HepG2 (cell line): ENCODE results near the gene USP11. TPM values are rescaled to one million over a fixed set of nuclear protein-coding genes. Genes with fewer than 3 reads are reported as not detected.

Source experiments
- BCL3 ChIP-seq: sonication (generic); formaldehyde crosslinking; IDR thresholded peaks from 2 replicates; pipeline ENCODE4 v1.5.1; 2020; ENCODE audit warnings: mild to moderate bottlenecking, missing genetic modification reagents, moderate library complexity
- ELF1 ChIP-seq: sonication (generic); formaldehyde crosslinking; IDR thresholded peaks from 2 replicates; pipeline ENCODE4 v1.4.0; 2020; ENCODE audit warnings: missing genetic modification reagents
- LCORL ChIP-seq, 2 experiments: fragments of 450-650 bp in 1 of 2; sonication (generic) in 1 of 2; formaldehyde crosslinking in 1 of 2; IDR thresholded peaks; 2 replicates each; pipeline versions ENCODE4 v1.5.0 to v1.6.1; 2017 to 2020; ENCODE audit warnings: antibody characterized with exemption in 1 of 2, missing genetic modification reagents in 1 of 2
- NFYB ChIP-seq: sonication (generic); formaldehyde crosslinking; IDR thresholded peaks from 2 replicates; pipeline ENCODE4 v1.4.0; 2020; ENCODE audit warnings: missing genetic modification reagents
- RBFOX2 ChIP-seq: fragments of 200-400 bp; formaldehyde crosslinking; IDR thresholded peaks from 2 replicates; pipeline ENCODE4 v1.6.1; 2017; ENCODE audit warnings: low read depth, mild to moderate bottlenecking, low read length
- RBM39 ChIP-seq: fragments of 200-400 bp; formaldehyde crosslinking; IDR thresholded peaks from one replicate; pipeline ENCODE4 v1.6.1; 2018; ENCODE audit warnings: antibody characterized with exemption, mild to moderate bottlenecking, low read depth, low read length; ENCODE audit not compliant: poor library complexity, severe bottlenecking
- TCF7L2 ChIP-seq: IDR thresholded peaks from 2 replicates; pipeline ENCODE4 v1.6.1; 2011; ENCODE audit warnings: mild to moderate bottlenecking, low read depth, low read length, moderate library complexity
- XBP1 ChIP-seq: sonication (generic); formaldehyde crosslinking; IDR thresholded peaks from 2 replicates; pipeline ENCODE4 v1.5.0; 2020; ENCODE audit warnings: missing genetic modification reagents
- ZNF232 ChIP-seq: sonication (generic); formaldehyde crosslinking; IDR thresholded peaks from 2 replicates; pipeline ENCODE4 v1.4.0; 2020; ENCODE audit warnings: missing genetic modification reagents, borderline replicate concordance
- ZNF274 ChIP-seq: sonication (generic); formaldehyde crosslinking; IDR thresholded peaks from 2 replicates; pipeline ENCODE4 v1.5.1; 2020; ENCODE audit warnings: mild to moderate bottlenecking, missing genetic modification reagents
- polyA plus RNA-seq, 8 experiments: library from polyadenylated mRNA; depleted of rRNA in 3 of 8; stranded (reverse) in 7 of 8; unstranded in 1 of 8; fragments of >200 nt; fragmentation: Illumina TruSeq in 4 of 8; extraction: Trizol in 4 of 8; gene quantifications; 2 replicates each; pipeline versions ENCODE4 v1.2.1 to v1.2.3, GENCODE V29; 2011 to 2016; ENCODE audit warnings: low read depth in 4 of 8, missing spikeins in 1 of 8, mixed read lengths in 1 of 8; ENCODE audit not compliant: insufficient read depth in 1 of 8
- total RNA-seq, 5 experiments: library from RNA; depleted of rRNA; stranded (reverse); fragments of >200 nt; fragmentation: Illumina TruSeq; extraction: Trizol; gene quantifications; 2 replicates each; pipeline ENCODE4 v1.2.3, GENCODE V29; 2016; ENCODE audit warnings: low read depth in 1 of 5
- TF ChIP-seq, protein P1 (sequence below): sonication (generic); formaldehyde crosslinking; IDR thresholded peaks from 2 replicates; pipeline ENCODE4 v1.4.0; 2020; ENCODE audit warnings: low read depth, missing genetic modification reagents
- TF ChIP-seq, protein P2 (sequence below): sonication (generic); formaldehyde crosslinking; IDR thresholded peaks from 2 replicates; pipeline ENCODE4 v1.8.0; 2023; ENCODE audit warnings: mild to moderate bottlenecking, missing genetic modification reagents

The USP11 gene
- total and polyA plus RNA-seq, 2 of the 13 experiments (the other 11 are each of a cell fraction or from before 2014, with no cell fraction given): 23.8 to 31.7 TPM

GRCh38 chrX:47228550-47229270 lies 4.1 kb upstream of the USP11 start (continued):
- TF ChIP-seq TCF7L2 (no peak), NFYB (CRISPR knock-in tag) (no peak), LCORL (IDR thresholded peaks at IDR 0.05) (no peak), LCORL (CRISPR knock-in tag; IDR thresholded peaks at IDR 0.05) (no peak), ELF1 (CRISPR knock-in tag) (no peak), ZNF232 (no peak), RBFOX2 (no peak), RBM39 (no peak), BCL3 (CRISPR knock-in tag) (no peak), ZNF274 (no peak), XBP1 (CRISPR knock-in tag) (no peak)
- TF ChIP-seq, protein P1, sequence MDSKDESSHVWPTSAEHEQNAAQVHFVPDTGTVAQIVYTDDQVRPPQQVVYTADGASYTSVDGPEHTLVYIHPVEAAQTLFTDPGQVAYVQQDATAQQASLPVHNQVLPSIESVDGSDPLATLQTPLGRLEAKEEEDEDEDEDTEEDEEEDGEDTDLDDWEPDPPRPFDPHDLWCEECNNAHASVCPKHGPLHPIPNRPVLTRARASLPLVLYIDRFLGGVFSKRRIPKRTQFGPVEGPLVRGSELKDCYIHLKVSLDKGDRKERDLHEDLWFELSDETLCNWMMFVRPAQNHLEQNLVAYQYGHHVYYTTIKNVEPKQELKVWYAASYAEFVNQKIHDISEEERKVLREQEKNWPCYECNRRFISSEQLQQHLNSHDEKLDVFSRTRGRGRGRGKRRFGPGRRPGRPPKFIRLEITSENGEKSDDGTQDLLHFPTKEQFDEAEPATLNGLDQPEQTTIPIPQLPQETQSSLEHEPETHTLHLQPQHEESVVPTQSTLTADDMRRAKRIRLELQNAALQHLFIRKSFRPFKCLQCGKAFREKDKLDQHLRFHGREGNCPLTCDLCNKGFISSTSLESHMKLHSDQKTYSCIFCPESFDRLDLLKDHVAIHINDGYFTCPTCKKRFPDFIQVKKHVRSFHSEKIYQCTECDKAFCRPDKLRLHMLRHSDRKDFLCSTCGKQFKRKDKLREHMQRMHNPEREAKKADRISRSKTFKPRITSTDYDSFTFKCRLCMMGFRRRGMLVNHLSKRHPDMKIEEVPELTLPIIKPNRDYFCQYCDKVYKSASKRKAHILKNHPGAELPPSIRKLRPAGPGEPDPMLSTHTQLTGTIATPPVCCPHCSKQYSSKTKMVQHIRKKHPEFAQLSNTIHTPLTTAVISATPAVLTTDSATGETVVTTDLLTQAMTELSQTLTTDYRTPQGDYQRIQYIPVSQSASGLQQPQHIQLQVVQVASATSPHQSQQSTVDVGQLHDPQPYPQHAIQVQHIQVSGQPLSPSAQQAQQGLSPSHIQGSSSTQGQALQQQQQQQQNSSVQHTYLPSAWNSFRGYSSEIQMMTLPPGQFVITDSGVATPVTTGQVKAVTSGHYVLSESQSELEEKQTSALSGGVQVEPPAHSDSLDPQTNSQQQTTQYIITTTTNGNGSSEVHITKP (CRISPR knock-in tag): no peak
- TF ChIP-seq, protein P2, sequence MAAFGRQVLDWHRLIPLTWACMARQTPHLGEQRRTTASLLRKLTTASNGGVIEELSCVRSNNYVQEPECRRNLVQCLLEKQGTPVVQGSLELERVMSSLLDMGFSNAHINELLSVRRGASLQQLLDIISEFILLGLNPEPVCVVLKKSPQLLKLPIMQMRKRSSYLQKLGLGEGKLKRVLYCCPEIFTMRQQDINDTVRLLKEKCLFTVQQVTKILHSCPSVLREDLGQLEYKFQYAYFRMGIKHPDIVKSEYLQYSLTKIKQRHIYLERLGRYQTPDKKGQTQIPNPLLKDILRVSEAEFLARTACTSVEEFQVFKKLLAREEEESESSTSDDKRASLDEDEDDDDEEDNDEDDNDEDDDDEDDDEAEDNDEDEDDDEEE (CRISPR knock-in tag): no peak
- TF ChIP-seq, all 625 proteins: peak for 0
